ENCODE data around the gene RIN2. TPM values are rescaled to one million over a fixed set of nuclear protein-coding genes. Genes with fewer than 3 reads are reported as not detected.

RIN2 gene
- total RNA-seq, 2 donors from 2014 or later: 20.4 to 34.0 TPM

GRCh38 chr20:19765266-19765665 is 7.2 kb downstream of the RIN2 start:
- intact Hi-C loops (cut with DNase I): no loop called here
- ATAC-seq (no peak), DNase-seq (no peak)
- Histone ChIP-seq H3K36me3 (replicated peaks in 1 of 2; ENCODE audit: insufficient read depth in 1 of 2, low read depth in 2 of 2) (no peaks in the 10 kb centered on the region), H3K4me1 (peaks cover 20% of the 10 kb centered on the region), H3K27ac (no peak overlapping the region), H3K4me3 (no peak overlapping the region), H3K27me3 (no peaks in the 10 kb centered on the region), H3K9me3 (no peaks in the 10 kb centered on the region)
- no peak for TF ChIP-seq POLR2A (IDR thresholded peaks at IDR 0.05)
- TF ChIP-seq CTCF (IDR thresholded peaks at IDR 0.05): no peak
- 92 to 95% methylated on average over 1 to 2 of the region's 2 CpGs for WGBS, 2 donors

GRCh38 chr20:19765913-19766312 is 7.9 kb downstream of the RIN2 start:
- peaks cover 13% of the 10 kb centered on the region for H3K4me1 ChIP-seq
- H3K36me3 ChIP-seq (replicated peaks in 1 of 2; ENCODE audit: insufficient read depth in 1 of 2, low read depth in 2 of 2): no peaks in the 10 kb centered on the region
- ATAC-seq (no peak), DNase-seq (no peak)
- 93 to 94% methylated on average over 4 of the region's 4 CpGs for WGBS, 2 donors
- no peaks in the 10 kb centered on the region for H3K27me3 ChIP-seq
- H3K9me3 ChIP-seq: no peaks in the 10 kb centered on the region
- no peak overlapping the region for H3K4me3 ChIP-seq
- TF ChIP-seq CTCF (IDR thresholded peaks at IDR 0.05): no peak
- no peak for TF ChIP-seq POLR2A (IDR thresholded peaks at IDR 0.05)
- no peak overlapping the region for H3K27ac ChIP-seq
- intact Hi-C loops (cut with DNase I): no loop called here

GRCh38 chr20:19767070-19767469 is 9.0 kb downstream of the RIN2 start:
- H3K27ac ChIP-seq: no peak overlapping the region
- H3K4me1 ChIP-seq: peaks cover 3% of the 10 kb centered on the region
- H3K36me3 ChIP-seq (replicated peaks in 1 of 2; ENCODE audit: insufficient read depth in 1 of 2, low read depth in 2 of 2): no peaks in the 10 kb centered on the region
- H3K4me3 ChIP-seq: no peak overlapping the region
- no peak for TF ChIP-seq POLR2A (IDR thresholded peaks at IDR 0.05)
- TF ChIP-seq CTCF (IDR thresholded peaks at IDR 0.05): no peak
- 51 to 57% methylated on average over 4 of the region's 4 CpGs for WGBS, 2 donors
- no peaks in the 10 kb centered on the region for H3K9me3 ChIP-seq
- intact Hi-C loops (cut with DNase I): no loop called here
- DNase-seq (no peak), ATAC-seq (no peak)
- H3K27me3 ChIP-seq: no peaks in the 10 kb centered on the region

GRCh38 chr20:19768325-19768842 is 10.3 kb downstream of the RIN2 start:
- Histone ChIP-seq H3K9me3 (no peaks in the 10 kb centered on the region), H3K36me3 (replicated peaks in 1 of 2; ENCODE audit: insufficient read depth in 1 of 2, low read depth in 2 of 2) (no peaks in the 10 kb centered on the region), H3K4me1 (no peaks in the 10 kb centered on the region), H3K27ac (no peak overlapping the region), H3K4me3 (no peak overlapping the region), H3K27me3 (no peaks in the 10 kb centered on the region)
- no peak for TF ChIP-seq CTCF (IDR thresholded peaks at IDR 0.05)
- intact Hi-C loops (cut with DNase I): no loop called here
- whole genome bisulfite sequencing, 2 donors: 91 to 92% methylated on average over 7 of the region's 7 CpGs
- ATAC-seq (no peak), DNase-seq (no peak)

GRCh38 chr20:19769507-19769906 is 11.4 kb downstream of the RIN2 start:
- Histone ChIP-seq H3K4me1 (no peaks in the 10 kb centered on the region), H3K4me3 (no peak overlapping the region), H3K27ac (no peak overlapping the region), H3K27me3 (no peaks in the 10 kb centered on the region), H3K36me3 (replicated peaks in 1 of 2; ENCODE audit: insufficient read depth in 1 of 2, low read depth in 2 of 2) (no peaks in the 10 kb centered on the region), H3K9me3 (no peaks in the 10 kb centered on the region)
- 76 to 87% methylated on average over 2 of the region's 2 CpGs for WGBS, 2 donors
- intact Hi-C loops (cut with DNase I): no loop called here
- DNase-seq (no peak), ATAC-seq (no peak)
- TF ChIP-seq POLR2A (IDR thresholded peaks at IDR 0.05) (no peak), CTCF (IDR thresholded peaks at IDR 0.05) (no peak)
